ENCODE data around the gene MPST. TPM values are rescaled to one million over a fixed set of nuclear protein-coding genes. Genes with fewer than 3 reads are reported as not detected.

Gene MPST
- total RNA-seq, result 69.0 and 72.3 TPM in 2 replicates

DNA sequence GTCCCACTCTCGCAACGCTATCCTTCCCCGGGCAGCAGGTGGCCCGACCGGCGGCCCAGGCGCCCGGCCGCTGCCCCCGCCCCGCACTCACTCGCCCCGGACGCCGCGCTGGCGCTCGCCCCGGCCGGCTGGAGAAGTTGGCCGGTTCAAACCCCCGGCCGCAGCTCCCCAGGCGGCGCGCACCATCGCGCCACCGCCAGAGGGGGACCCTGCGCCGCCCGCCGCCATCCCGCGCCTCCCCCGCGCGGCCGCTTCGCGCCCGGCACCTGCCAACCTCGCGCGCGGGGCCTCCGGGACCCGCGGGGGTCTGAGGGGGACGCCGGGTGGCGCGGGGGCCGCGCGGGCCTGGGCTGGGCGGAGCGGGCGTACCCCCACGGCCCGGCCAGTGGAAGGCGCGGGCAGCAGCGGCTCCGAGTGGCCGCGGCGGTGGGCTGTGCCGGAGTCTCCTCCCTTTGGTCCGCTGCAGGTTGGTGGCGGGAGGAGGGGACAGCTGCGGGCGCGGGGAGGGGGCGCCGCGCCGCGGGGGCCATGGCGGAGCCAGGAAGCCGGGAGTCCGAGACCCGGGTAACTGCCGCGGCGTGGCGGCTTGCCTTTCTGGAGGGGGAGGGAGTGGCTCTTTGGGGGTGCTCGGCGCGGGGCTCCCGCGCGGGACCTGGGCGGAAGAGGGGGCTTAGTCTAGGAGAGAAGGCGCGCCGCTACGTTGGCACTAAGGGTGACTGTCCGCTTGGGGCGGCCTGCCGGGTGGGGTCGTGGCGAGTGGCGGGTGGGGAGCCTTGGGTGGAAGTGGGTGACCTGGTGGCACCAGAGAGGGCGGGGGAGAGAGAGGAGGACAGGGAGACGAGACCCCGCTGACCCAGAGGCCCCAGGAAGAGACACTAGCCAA lies at the start of gene MPST, which contains the start of gene TST:
MPST (plus strand) TSS at position 434 of the 883 bp plus-strand sequence; CDS start at position 529, 95 bp downstream.
TST (minus strand) TSS at position 139 of the 883 bp plus-strand sequence. CDS start 715 bp downstream, outside the sequence.

GRCh38 chr22:37051391-37052385 lies 32.1 kb downstream of the MPST start, which contains the start of gene KCTD17:
Gene KCTD17 (plus strand): TSS chr22:37051742. CDS start chr22:37051761, 19 bp downstream.

Small RNA genes within 50 kb of the gene (small RNA-seq; reads per million reads assigned to genes)
- not detected for gene RF00019

Other genes with a start within 250 kb of the MPST start
- 12.8 and 20.6 TPM in 2 replicates for gene IFT27, start 243.6 kb upstream of the MPST start, total RNA-seq
- gene PVALB, start 202.7 kb upstream of the MPST start, total RNA-seq, result not detected in 2 replicates
- gene NCF4, start 158.7 kb upstream of the MPST start, total RNA-seq, result not detected in 2 replicates
- 0.24 TPM in 1 of 2 replicates, not detected in the other for gene CSF2RB, start 106.1 kb upstream of the MPST start, total RNA-seq
- 23.4 and 24.0 TPM in 2 replicates for gene TST, start 295 bp upstream of the MPST start, total RNA-seq
- 26.8 and 30.2 TPM in 2 replicates for gene KCTD17, start 32.0 kb downstream of the MPST start, total RNA-seq
- not detected in 2 replicates for gene TMPRSS6, start 90.0 kb downstream of the MPST start, total RNA-seq
- gene IL2RB, start 130.2 kb downstream of the MPST start, total RNA-seq, result 0.16 and 1.7 TPM in 2 replicates
- 13.2 and 17.4 TPM in 2 replicates for gene C1QTNF6, start 168.5 kb downstream of the MPST start, total RNA-seq
- gene SSTR3, start 192.7 kb downstream of the MPST start, total RNA-seq, result not detected in 2 replicates
- 10.2 and 15.4 TPM in 2 replicates for gene RAC2, start 224.5 kb downstream of the MPST start, total RNA-seq